Skin of body (tissue), 2 donors: ENCODE results near the gene STPG3. TPM values are rescaled to one million over a fixed set of nuclear protein-coding genes. Genes with fewer than 3 reads are reported as not detected.
"Not testable (repeated sequence)": the region's sequence is repeated elsewhere in the genome, so short reads cannot be mapped to it uniquely, and the experiment has no call there.

Source experiments
- DNase-seq: peaks from one replicate; lab custom pipeline; 2025; lab: John Stamatoyannopoulos, UW
- total RNA-seq: library from RNA; depleted of rRNA; stranded (reverse); fragments of >200 nt; gene quantifications from one replicate; pipeline ENCODE4 v1.2.3, GENCODE V29; 2014

Gene STPG3
- total RNA-seq, 1 donor from 2014 or later: not detected

GRCh38 chr9:137233143-137233980 lies 17.7 kb upstream of the STPG3 start:
- no peak for DNase-seq

GRCh38 chr9:137234055-137234697 lies 16.9 kb upstream of the STPG3 start:
- no peak for DNase-seq

- DNase-seq: no peak
Measured at GRCh38 chr9:137234758-137235423, 16.2 kb upstream of the STPG3 start.

- DNase-seq: no peak
Measured at GRCh38 chr9:137235424-137236237, 15.5 kb upstream of the STPG3 start.

- peak; percentile 18 for DNase-seq
Measured at GRCh38 chr9:137236238-137236935, 14.7 kb upstream of the STPG3 start.

GRCh38 chr9:137236936-137237421 lies 14.1 kb upstream of the STPG3 start:
- no peak for DNase-seq

GRCh38 chr9:137237759-137238726 lies 13.0 kb upstream of the STPG3 start:
- no peak for DNase-seq

- not testable (repeated sequence) for DNase-seq
Measured at GRCh38 chr9:137239541-137240200, 11.4 kb upstream of the STPG3 start.

GRCh38 chr9:137240318-137240840 lies 10.7 kb upstream of the STPG3 start:
- DNase-seq: peak; percentile 79

GRCh38 chr9:137240841-137241489 lies 10.1 kb upstream of the STPG3 start, which contains the start of gene TUBB4B:
Gene TUBB4B (plus strand): TSS chr9:137241287. CDS start chr9:137241361, 74 bp downstream.
- peak; percentile 100 for DNase-seq

GRCh38 chr9:137241490-137242268 lies 9.4 kb upstream of the STPG3 start:
- no peak for DNase-seq

GRCh38 chr9:137242269-137243203 lies 8.6 kb upstream of the STPG3 start:
- DNase-seq: no peak

- not testable (repeated sequence) for DNase-seq
Measured at GRCh38 chr9:137243266-137243625, 7.8 kb upstream of the STPG3 start.

- no peak for DNase-seq
Measured at GRCh38 chr9:137243626-137244485, 7.2 kb upstream of the STPG3 start.
